ENCODE measurements around the gene FAM241A. TPM values are rescaled to one million over a fixed set of nuclear protein-coding genes. Genes with fewer than 3 reads are reported as not detected.

FAM241A gene
- total and polyA plus RNA-seq, 9 of the 15 experiments (the other 6 are each of a cell fraction or from before 2014, with no cell fraction given) = 2.3 to 8.5 (median 5.3) TPM

DNA sequence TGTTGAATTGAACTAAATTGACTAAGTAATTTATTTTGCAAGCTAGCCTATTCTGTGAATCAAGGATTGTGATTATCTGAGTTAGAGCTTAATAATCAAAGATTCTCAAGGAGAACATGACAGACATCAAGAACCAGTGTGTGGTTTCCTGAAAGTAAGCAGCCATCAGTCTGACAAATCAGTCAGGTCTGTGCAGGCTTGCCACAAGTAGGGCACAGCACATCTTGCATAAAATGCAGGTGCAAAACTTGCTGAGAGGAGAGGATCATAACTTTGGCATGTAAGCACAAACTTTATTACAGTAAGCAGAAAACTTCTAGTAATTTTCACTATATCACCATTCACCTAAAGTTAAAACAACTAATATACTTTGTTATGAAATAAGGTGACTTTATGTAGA lies 22.5 kb downstream of the FAM241A start (continued):
- TF ChIP-seq GTF2F1 (IDR thresholded peaks at IDR 0.05; ENCODE audit: low read depth, low read length) (no peak), NCOA4 (IDR thresholded peaks at IDR 0.05; ENCODE audit: partially characterized antibody) (no peak)

DNA sequence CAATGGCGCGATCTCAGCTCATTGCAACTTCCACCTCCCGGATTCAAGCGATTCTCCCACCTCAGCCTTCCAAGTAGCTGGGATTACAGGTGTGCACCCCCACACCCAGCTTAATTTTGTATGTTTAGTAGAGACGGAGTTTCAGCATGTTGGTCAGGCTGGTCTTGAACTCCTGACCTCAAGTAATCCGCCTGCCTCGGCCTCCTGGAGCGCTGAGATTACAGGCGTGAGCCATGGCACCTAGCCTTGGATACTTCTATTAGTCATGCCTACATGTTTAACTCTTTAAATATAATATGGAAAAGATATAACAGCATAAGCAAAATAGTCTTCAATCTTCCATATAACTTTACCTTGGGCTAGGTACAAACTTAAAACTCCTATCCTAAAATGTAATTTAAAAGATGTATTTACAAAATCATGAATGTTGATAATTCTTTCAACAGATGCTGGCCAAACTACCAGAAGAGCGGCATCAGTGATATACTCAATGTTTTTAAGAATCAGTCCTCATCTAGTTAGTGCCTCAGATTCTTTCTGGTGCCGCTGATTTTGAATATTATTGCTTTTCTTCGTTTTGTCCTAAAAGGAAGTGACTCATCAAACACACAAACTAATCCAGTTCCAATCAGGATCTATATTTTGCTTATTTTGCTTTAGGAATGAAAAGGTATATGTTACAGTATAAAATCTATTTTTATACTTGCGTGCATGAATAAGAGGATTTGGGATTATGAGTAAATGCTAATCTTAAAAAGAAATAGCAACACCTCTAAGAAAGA lies 23.7 kb downstream of the FAM241A start:
- POLR2A ChIA-PET = interaction anchor here (1.3 kb wide), 1 partner anchor 21 kb away, joined by 8 read pairs; no protein-coding TSS in a partner anchor
- peaks cover 24% of the 10 kb centered on the region; the same call in 2 of the 3 replicates for H3K79me2 ChIP-seq (ENCODE audit: control insufficient read depth, insufficient read depth, low read length)
- ATAC-seq = peak; percentile 55
- H4K20me1 ChIP-seq (replicated peaks; ENCODE audit: control insufficient read depth, insufficient read depth, low read length) = no peaks in the 10 kb centered on the region
- H3K27me3 ChIP-seq (ENCODE audit: control insufficient read depth in 2 of 2, insufficient read depth in 2 of 2, low read length in 2 of 2) = no peaks in the 10 kb centered on the region
- intact Hi-C loops (cut with micrococcal nuclease) (no loop called here), in situ Hi-C loops (cut with MboI) (no loop called here)
- FAIRE-seq = peak; percentile 19
- H3K4me3 ChIP-seq = no peak overlapping the region
- H3K9me1 ChIP-seq (ENCODE audit: control insufficient read depth, insufficient read depth, low read length) = no peaks in the 10 kb centered on the region
- H3K4me2 ChIP-seq (ENCODE audit: insufficient read depth, low read length) = no peak overlapping the region; the same call in 1 of the 2 replicates
- BruUV-seq (replicated peaks) = no TSS peak
- peak in 1 of 4 experiments; percentile 64 for DNase-seq (ENCODE audit: extremely low read depth in 1 of 4, low spot score in 3 of 4)
- peak overlapping the region; percentile 89 for H3K27ac ChIP-seq (ENCODE audit: extremely low read depth, low read depth, low read length)
- peaks cover 5 to 22% of the 10 kb centered on the region in 2 experiments; a peak in 4 of 5 replicates for H3K4me1 ChIP-seq (replicated peaks in 1 of 2; ENCODE audit: control insufficient read depth in 2 of 2, insufficient read depth in 2 of 2, low read length in 2 of 2)
- 14% methylated on average over 11 of the region's 13 CpGs for WGBS (ENCODE audit: insufficient coverage, low coverage, missing lambda C conversion rate)
- CTCF ChIA-PET (ENCODE audit: low intra/inter-chr PET ratio) = no interaction called here
- H2AFZ ChIP-seq (ENCODE audit: low read depth, low read length) = peak overlapping the region; percentile 20; the same call in 1 of the 2 replicates
- peaks cover 10% of the 10 kb centered on the region; the same call in 2 of the 3 replicates for H3K36me3 ChIP-seq (ENCODE audit: control insufficient read depth, insufficient read depth, low read length)
- H3K9ac ChIP-seq (ENCODE audit: insufficient read depth in 1 of 2, low read depth in 2 of 2, low read length in 2 of 2) = 0 out of 4 replicates have a peak overlapping the region, but pooled peaks of 1 of the 2 experiments have one; percentile 46
- peaks cover 3% of the 10 kb centered on the region; the same call in 1 of the 2 replicates for H3K9me3 ChIP-seq (replicated peaks; ENCODE audit: control insufficient read depth, insufficient read depth, low read depth, low read length)
- TF ChIP-seq, protein P1, sequence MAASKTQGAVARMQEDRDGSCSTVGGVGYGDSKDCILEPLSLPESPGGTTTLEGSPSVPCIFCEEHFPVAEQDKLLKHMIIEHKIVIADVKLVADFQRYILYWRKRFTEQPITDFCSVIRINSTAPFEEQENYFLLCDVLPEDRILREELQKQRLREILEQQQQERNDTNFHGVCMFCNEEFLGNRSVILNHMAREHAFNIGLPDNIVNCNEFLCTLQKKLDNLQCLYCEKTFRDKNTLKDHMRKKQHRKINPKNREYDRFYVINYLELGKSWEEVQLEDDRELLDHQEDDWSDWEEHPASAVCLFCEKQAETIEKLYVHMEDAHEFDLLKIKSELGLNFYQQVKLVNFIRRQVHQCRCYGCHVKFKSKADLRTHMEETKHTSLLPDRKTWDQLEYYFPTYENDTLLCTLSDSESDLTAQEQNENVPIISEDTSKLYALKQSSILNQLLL (CRISPR knock-in tag; IDR thresholded peaks at IDR 0.05; ENCODE audit: borderline replicate concordance) = no peak
- no peak for TF ChIP-seq NFE2L1 (tag; IDR thresholded peaks at IDR 0.05; ENCODE audit: borderline replicate concordance, low read depth)
- no peak for TF ChIP-seq JUNB (CRISPR knock-in tag; conservative IDR thresholded peaks at IDR 0.05)
- no peak for TF ChIP-seq NFIC (IDR thresholded peaks at IDR 0.05)
- no peak for TF ChIP-seq CEBPG (CRISPR knock-in tag; IDR thresholded peaks at IDR 0.05)
- no peak for TF ChIP-seq CEBPG (tag; conservative IDR thresholded peaks at IDR 0.05 in 1 of 2, IDR thresholded peaks at IDR 0.05 in 1 of 2)
- TF ChIP-seq, protein P2, sequence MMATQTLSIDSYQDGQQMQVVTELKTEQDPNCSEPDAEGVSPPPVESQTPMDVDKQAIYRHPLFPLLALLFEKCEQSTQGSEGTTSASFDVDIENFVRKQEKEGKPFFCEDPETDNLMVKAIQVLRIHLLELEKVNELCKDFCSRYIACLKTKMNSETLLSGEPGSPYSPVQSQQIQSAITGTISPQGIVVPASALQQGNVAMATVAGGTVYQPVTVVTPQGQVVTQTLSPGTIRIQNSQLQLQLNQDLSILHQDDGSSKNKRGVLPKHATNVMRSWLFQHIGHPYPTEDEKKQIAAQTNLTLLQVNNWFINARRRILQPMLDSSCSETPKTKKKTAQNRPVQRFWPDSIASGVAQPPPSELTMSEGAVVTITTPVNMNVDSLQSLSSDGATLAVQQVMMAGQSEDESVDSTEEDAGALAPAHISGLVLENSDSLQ (IDR thresholded peaks at IDR 0.05) = no peak
- TF ChIP-seq, protein P3, sequence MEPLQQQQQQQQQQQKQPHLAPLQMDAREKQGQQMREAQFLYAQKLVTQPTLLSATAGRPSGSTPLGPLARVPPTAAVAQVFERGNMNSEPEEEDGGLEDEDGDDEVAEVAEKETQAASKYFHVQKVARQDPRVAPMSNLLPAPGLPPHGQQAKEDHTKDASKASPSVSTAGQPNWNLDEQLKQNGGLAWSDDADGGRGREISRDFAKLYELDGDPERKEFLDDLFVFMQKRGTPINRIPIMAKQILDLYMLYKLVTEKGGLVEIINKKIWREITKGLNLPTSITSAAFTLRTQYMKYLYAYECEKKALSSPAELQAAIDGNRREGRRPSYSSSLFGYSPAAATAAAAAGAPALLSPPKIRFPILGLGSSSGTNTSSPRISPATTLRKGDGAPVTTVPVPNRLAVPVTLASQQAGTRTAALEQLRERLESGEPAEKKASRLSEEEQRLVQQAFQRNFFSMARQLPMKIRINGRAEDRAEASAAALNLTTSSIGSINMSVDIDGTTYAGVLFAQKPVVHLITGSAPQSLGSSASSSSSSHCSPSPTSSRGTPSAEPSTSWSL (CRISPR knock-in tag; IDR thresholded peaks at IDR 0.05; ENCODE audit: borderline replicate concordance) = no peak
- TF ChIP-seq, protein P4, sequence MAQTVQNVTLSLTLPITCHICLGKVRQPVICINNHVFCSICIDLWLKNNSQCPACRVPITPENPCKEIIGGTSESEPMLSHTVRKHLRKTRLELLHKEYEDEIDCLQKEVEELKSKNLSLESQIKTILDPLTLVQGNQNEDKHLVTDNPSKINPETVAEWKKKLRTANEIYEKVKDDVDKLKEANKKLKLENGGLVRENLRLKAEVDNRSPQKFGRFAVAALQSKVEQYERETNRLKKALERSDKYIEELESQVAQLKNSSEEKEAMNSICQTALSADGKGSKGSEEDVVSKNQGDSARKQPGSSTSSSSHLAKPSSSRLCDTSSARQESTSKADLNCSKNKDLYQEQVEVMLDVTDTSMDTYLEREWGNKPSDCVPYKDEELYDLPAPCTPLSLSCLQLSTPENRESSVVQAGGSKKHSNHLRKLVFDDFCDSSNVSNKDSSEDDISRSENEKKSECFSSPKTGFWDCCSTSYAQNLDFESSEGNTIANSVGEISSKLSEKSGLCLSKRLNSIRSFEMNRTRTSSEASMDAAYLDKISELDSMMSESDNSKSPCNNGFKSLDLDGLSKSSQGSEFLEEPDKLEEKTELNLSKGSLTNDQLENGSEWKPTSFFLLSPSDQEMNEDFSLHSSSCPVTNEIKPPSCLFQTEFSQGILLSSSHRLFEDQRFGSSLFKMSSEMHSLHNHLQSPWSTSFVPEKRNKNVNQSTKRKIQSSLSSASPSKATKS (CRISPR knock-in tag; IDR thresholded peaks at IDR 0.05) = no peak
- TF ChIP-seq ZNF165 (CRISPR knock-in tag; IDR thresholded peaks at IDR 0.05; ENCODE audit: borderline replicate concordance) = no peak

Data from K562 (cell line).